PC-9 (cell line): ENCODE data around the gene TTLL8. TPM values are rescaled to one million over a fixed set of nuclear protein-coding genes. Genes with fewer than 3 reads are reported as not detected.

Experiments
- BruUV-seq: library from RNA; stranded (reverse); fragments of 400-500 nt; replicated peaks from 2 replicates; lab custom pipeline; 2021; lab: Mats Ljungman, UMichigan
- CTCF ChIA-PET: fragments of 300-600 bp; sonication (Branson Sonifier 250); formaldehyde crosslinking; loops from one replicate; lab custom pipeline; 2022; ENCODE audit warnings: antibody characterized with exemption; lab: Charles Lee
- POLR2A ChIA-PET: fragments of 300-600 bp; sonication (Branson Sonifier 250); formaldehyde crosslinking; loops from one replicate; lab custom pipeline; 2022; ENCODE audit warnings: antibody characterized with exemption; ENCODE audit not compliant: unreplicated experiment; lab: Charles Lee
- DNase-seq, 2 experiments: peaks; one replicate each; pipeline versions ENCODE4 v3.0.0 to v3.0.0-alpha.2; 2015 to 2022; ENCODE audit warnings: mixed read lengths in 1 of 2
- H2AFZ ChIP-seq: fragments of 200-600 bp; sonication (generic); 2 replicates; pipeline ENCODE4 v1.8.1; 2017; ENCODE audit warnings: antibody characterized with exemption
- H3F3A ChIP-seq: fragments of 200-600 bp; sonication (generic); 2 replicates; pipeline ENCODE4 v1.8.1; 2017; ENCODE audit warnings: antibody characterized with exemption, mild to moderate bottlenecking, low read depth; ENCODE audit not compliant: insufficient read depth
- H3K27ac ChIP-seq: fragments of 200-600 bp; sonication (generic); 2 replicates; pipeline ENCODE4 v1.6.1; 2016; ENCODE audit warnings: mixed run types
- H3K27me3 ChIP-seq: fragments of 200-600 bp; sonication (generic); 2 replicates; pipeline ENCODE4 v1.6.1; 2016; ENCODE audit warnings: low read depth, mixed run types; ENCODE audit not compliant: insufficient read depth
- H3K36me3 ChIP-seq: fragments of 200-600 bp; sonication (generic); 2 replicates; pipeline ENCODE4 v1.6.1; 2016; ENCODE audit warnings: low read depth, mixed run types
- H3K4me1 ChIP-seq: fragments of 200-600 bp; sonication (generic); replicated peaks from 2 replicates; pipeline ENCODE4 v1.6.1; 2016; ENCODE audit warnings: mixed run types; ENCODE audit not compliant: insufficient read depth
- H3K4me2 ChIP-seq: fragments of 200-600 bp; sonication (generic); 2 replicates; pipeline ENCODE4 v1.6.1; 2017; ENCODE audit warnings: mixed run types
- H3K4me3 ChIP-seq: fragments of 200-600 bp; sonication (generic); 2 replicates; pipeline ENCODE4 v1.6.1; 2016; ENCODE audit warnings: mixed run types
- H3K79me2 ChIP-seq: fragments of 200-600 bp; sonication (generic); 2 replicates; pipeline ENCODE4 v1.6.1; 2017; ENCODE audit warnings: low read depth, mixed run types
- H3K9me2 ChIP-seq: fragments of 200-600 bp; sonication (generic); 2 replicates; pipeline ENCODE4 v1.8.1; 2017; ENCODE audit warnings: mild to moderate bottlenecking; ENCODE audit not compliant: insufficient read depth
- H3K9me3 ChIP-seq: fragments of 200-600 bp; sonication (generic); 2 replicates; pipeline ENCODE4 v1.8.1; 2016; ENCODE audit warnings: low read depth; ENCODE audit not compliant: insufficient read depth
- H4K20me1 ChIP-seq: fragments of 200-600 bp; sonication (generic); 2 replicates; pipeline ENCODE4 v1.8.1; 2017; ENCODE audit not compliant: insufficient read depth
- EZH2 ChIP-seq: fragments of 200-600 bp; sonication (generic); IDR thresholded peaks from 2 replicates; pipeline ENCODE4 v1.8.0; 2017; ENCODE audit warnings: antibody characterized with exemption, low read depth
- intact Hi-C: fragments of 100-400 bp; cut with micrococcal nuclease; formaldehyde crosslinking; loops from one replicate; pipeline ENCODE4 v1.10.0; 2022; ENCODE audit not compliant: unreplicated experiment
- total RNA-seq: library from RNA; stranded (reverse); gene quantifications from 2 replicates; pipeline ENCODE4 v1.2.3, GENCODE V29; 2021
- TF ChIP-seq, protein P1 (sequence below): fragments of 200-600 bp; sonication (generic); conservative IDR thresholded peaks from 2 replicates; pipeline ENCODE4 v1.6.1; 2017; ENCODE audit warnings: mixed run types, antibody characterized with exemption, mild to moderate bottlenecking, moderate library complexity

The TTLL8 gene
- total RNA-seq, 1 experiment from 2014 or later = not detected

DNA sequence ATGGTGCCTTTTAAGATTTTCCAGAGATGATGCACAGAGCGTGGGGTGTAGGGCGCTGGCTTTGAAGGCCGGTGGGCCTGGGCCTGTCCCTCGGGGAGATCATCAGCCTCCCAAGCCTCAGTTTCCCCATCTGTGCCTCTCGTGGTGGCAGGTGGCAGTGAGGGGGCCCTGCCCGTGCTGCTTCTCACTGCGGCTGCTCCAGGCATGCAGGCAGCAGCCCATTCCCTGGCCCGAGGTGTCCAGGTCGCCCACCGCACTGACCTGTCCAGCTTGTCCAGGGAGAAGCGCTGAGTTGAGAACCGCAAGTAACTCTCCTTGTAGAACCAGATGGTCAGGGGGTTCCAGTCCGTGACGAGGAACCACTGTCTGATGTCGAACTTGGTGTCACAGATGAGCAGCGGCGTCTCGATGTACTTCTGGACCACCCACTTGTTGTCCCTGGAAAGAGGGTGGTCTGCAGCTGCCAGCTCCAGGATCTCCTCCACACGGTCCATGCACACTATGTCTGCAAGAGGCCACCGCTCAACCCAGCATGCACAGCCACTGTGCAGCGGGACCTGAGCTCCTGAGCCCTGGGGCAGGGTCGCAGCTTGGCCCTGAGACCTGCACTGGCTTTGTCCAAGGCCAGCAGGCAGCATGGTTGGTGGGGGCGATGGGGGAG is 25.0 kb downstream of the TTLL8 start:
- Histone ChIP-seq H3K9me2 (no peaks in the 10 kb centered on the region), H3K79me2 (no peaks in the 10 kb centered on the region), H3K27ac (no peak overlapping the region), H2AFZ (no peak overlapping the region), H3K27me3 (peaks cover 73% of the 10 kb centered on the region), H3F3A (peaks cover 6% of the 10 kb centered on the region), H3K9me3 (no peaks in the 10 kb centered on the region), H3K4me3 (no peak overlapping the region), H3K4me1 (peaks cover 3% of the 10 kb centered on the region; the same call in 1 of the 2 replicates), H3K4me2 (no peak overlapping the region), H3K36me3 (no peaks in the 10 kb centered on the region), H4K20me1 (0 out of 2 replicates have a peak, but pooled peaks cover 4% of the 10 kb centered on the region)
- TF ChIP-seq, protein P1, sequence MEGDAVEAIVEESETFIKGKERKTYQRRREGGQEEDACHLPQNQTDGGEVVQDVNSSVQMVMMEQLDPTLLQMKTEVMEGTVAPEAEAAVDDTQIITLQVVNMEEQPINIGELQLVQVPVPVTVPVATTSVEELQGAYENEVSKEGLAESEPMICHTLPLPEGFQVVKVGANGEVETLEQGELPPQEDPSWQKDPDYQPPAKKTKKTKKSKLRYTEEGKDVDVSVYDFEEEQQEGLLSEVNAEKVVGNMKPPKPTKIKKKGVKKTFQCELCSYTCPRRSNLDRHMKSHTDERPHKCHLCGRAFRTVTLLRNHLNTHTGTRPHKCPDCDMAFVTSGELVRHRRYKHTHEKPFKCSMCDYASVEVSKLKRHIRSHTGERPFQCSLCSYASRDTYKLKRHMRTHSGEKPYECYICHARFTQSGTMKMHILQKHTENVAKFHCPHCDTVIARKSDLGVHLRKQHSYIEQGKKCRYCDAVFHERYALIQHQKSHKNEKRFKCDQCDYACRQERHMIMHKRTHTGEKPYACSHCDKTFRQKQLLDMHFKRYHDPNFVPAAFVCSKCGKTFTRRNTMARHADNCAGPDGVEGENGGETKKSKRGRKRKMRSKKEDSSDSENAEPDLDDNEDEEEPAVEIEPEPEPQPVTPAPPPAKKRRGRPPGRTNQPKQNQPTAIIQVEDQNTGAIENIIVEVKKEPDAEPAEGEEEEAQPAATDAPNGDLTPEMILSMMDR = no peak
- no peak for TF ChIP-seq EZH2
- BruUV-seq = no TSS peak
- ChIA-PET POLR2A (no interaction called here), CTCF (no interaction called here)
- intact Hi-C loops = loop anchor here (5.0 to 10.0 kb wide), 2 partner anchors 41 to 112 kb away; no protein-coding TSS in a partner anchor
- DNase-seq = no peak

- no peaks in the 10 kb centered on the region for H3K79me2 ChIP-seq
- H3K9me2 ChIP-seq = no peaks in the 10 kb centered on the region
- no peak overlapping the region for H2AFZ ChIP-seq
- no peaks in the 10 kb centered on the region for H3K36me3 ChIP-seq
- DNase-seq = no peak
- TF ChIP-seq EZH2 = no peak
- TF ChIP-seq, protein P1 = no peak
- H3K9me3 ChIP-seq = no peaks in the 10 kb centered on the region
- no TSS peak for BruUV-seq
- peaks cover 10% of the 10 kb centered on the region; the same call in 1 of the 2 replicates for H3F3A ChIP-seq
- H3K27me3 ChIP-seq = peaks cover 69% of the 10 kb centered on the region
- peaks cover 10% of the 10 kb centered on the region for H3K4me1 ChIP-seq
- no peak overlapping the region for H3K27ac ChIP-seq
- ChIA-PET CTCF (no interaction called here), POLR2A (no interaction called here)
- intact Hi-C loops = loop anchor here (5.0 to 10.0 kb wide), 2 partner anchors 40 to 113 kb away; no protein-coding TSS in a partner anchor
- H3K4me2 ChIP-seq = no peak overlapping the region
- no peak overlapping the region for H3K4me3 ChIP-seq
- 0 out of 2 replicates have a peak, but pooled peaks cover 4% of the 10 kb centered on the region for H4K20me1 ChIP-seq
These were observed 25.8 kb downstream of the TTLL8 start for GRCh38 chr22:50032109-50032871.

DNA sequence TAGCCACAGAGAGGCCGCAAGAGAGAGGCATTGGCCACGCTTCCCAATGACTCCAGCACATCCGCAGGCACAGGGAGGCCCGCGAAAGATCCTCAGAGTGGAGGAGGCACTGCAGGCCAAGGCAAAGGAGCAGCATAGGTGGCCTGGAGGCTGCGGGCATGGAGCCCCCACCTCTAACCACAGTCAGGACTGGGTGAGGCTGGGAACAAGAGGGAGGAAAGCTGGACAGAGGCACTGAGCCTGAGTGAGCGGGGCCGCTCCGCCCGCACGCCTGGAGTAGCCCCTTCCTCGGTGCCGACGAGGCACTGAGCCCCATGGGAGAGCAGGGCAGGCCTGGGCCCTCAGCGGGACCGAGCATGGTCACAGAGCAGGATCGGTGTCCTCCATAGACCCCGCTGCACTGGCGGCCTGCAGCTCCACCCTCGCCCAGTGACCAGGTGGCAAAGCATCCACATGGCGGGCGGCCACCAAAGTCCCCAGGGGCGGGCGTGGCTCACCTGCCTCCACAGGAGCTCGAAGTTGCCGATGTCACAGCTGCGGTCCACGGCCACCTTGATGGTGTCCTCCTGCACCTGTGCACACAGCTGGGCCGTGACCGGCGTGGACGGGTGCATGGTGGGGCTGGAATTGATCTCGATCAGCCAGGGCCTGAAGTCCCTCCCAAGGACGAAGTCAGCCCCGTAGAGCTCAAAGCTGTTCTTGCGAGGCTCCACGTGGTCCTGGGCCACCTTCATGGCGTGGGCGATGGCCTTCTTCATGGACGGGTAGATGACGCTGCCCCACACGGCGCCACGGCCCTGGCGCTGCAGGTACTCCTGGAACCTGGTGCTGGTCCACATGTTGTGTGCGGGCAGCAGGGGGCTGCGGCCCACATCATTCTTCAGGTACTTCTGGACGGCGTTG is 26.7 kb downstream of the TTLL8 start:
- intact Hi-C loops = loop anchor here (5.0 to 10.0 kb wide), 2 partner anchors 39 to 113 kb away; no protein-coding TSS in a partner anchor
- Histone ChIP-seq H3F3A (peaks cover 10% of the 10 kb centered on the region; the same call in 1 of the 2 replicates), H3K36me3 (no peaks in the 10 kb centered on the region), H3K27ac (no peak overlapping the region), H3K9me3 (no peaks in the 10 kb centered on the region), H3K4me3 (no peak overlapping the region), H3K27me3 (peaks cover 61% of the 10 kb centered on the region), H4K20me1 (0 out of 2 replicates have a peak, but pooled peaks cover 4% of the 10 kb centered on the region), H2AFZ (no peak overlapping the region), H3K4me1 (peaks cover 13% of the 10 kb centered on the region), H3K9me2 (no peaks in the 10 kb centered on the region), H3K79me2 (no peaks in the 10 kb centered on the region), H3K4me2 (no peak overlapping the region)
- no peak for TF ChIP-seq EZH2
- no peak for DNase-seq
- ChIA-PET CTCF (interaction anchor here (0.8 to 0.9 kb wide), 2 partner anchors 78 to 81 kb away, joined by 3 to 4 read pairs; no protein-coding TSS in a partner anchor), POLR2A (no interaction called here)
- no TSS peak for BruUV-seq
